SU-DHL-6 (cell line): Measurements from ENCODE around the gene SCML2.

ENCODE experiments used
- H2AFZ ChIP-seq: fragments of 200-600 bp; sonication (generic); 2 replicates; pipeline ENCODE4 v1.6.1; 2014; ENCODE audit warnings: low read depth, mild to moderate bottlenecking, moderate library complexity, mixed read lengths, antibody characterized with exemption, low read length; ENCODE audit not compliant: severe bottlenecking
- H3F3A ChIP-seq: fragments of 200-600 bp; shearing (Covaris generic); 2 replicates; pipeline ENCODE4 v1.6.0; 2016; ENCODE audit warnings: antibody characterized with exemption, mild to moderate bottlenecking; ENCODE audit not compliant: insufficient read depth
- H3K27ac ChIP-seq: fragments of 200-600 bp; sonication (generic); 2 replicates; pipeline ENCODE4 v1.5.1; 2016; ENCODE audit warnings: low read depth, mild to moderate bottlenecking, low read length, moderate library complexity, mixed read lengths
- H3K27me3 ChIP-seq: fragments of 200-600 bp; sonication (generic), shearing (Covaris generic); 2 replicates; pipeline ENCODE4 v1.6.0; 2014; ENCODE audit warnings: mild to moderate bottlenecking, low read length
- H3K36me3 ChIP-seq: fragments of 200-600 bp; sonication (generic); 2 replicates; pipeline ENCODE4 v1.6.1; 2014; ENCODE audit warnings: mild to moderate bottlenecking, low read length, mixed read lengths
- H3K4me2 ChIP-seq: fragments of 300-600, 200-600 bp; shearing (Covaris generic), sonication (generic); 2 replicates; pipeline ENCODE4 v1.6.0; 2014; ENCODE audit warnings: low read length, low read depth, mild to moderate bottlenecking; ENCODE audit not compliant: poor library complexity, severe bottlenecking
- H3K4me3 ChIP-seq: fragments of 200-600 bp; sonication (generic); 2 replicates; pipeline ENCODE4 v1.5.1; 2014; ENCODE audit warnings: antibody characterized with exemption, low read length, mild to moderate bottlenecking, mixed read lengths; ENCODE audit not compliant: insufficient read depth, poor library complexity, severe bottlenecking
- H3K79me2 ChIP-seq: fragments of 200-600 bp; sonication (generic); 2 replicates; pipeline ENCODE4 v1.6.1; 2014; ENCODE audit warnings: mild to moderate bottlenecking, low read length, moderate library complexity; ENCODE audit not compliant: insufficient read depth
- H3K9ac ChIP-seq: fragments of 200-600 bp; sonication (generic); 2 replicates; pipeline ENCODE4 v1.7.0; 2014; ENCODE audit warnings: mild to moderate bottlenecking, low read length
- H3K9me2 ChIP-seq: fragments of 200-600 bp; sonication (generic); replicated peaks from 2 replicates; pipeline ENCODE4 v1.6.1; 2014; ENCODE audit warnings: low read length; ENCODE audit not compliant: insufficient read depth
- H3K9me3 ChIP-seq: fragments of 200-600 bp; sonication (generic); 2 replicates; pipeline ENCODE4 v1.6.1; 2014; ENCODE audit warnings: low read length, mixed read lengths; ENCODE audit not compliant: insufficient read depth
- H4K20me1 ChIP-seq: fragments of 200-600 bp; sonication (generic); 2 replicates; pipeline ENCODE4 v1.6.1; 2014; ENCODE audit warnings: low read depth, mild to moderate bottlenecking, antibody characterized with exemption, low read length, moderate library complexity, mixed read lengths
- EZH2phosphoT487 ChIP-seq: fragments of 200-600 bp; sonication (generic), shearing (Covaris generic); conservative IDR thresholded peaks from 2 replicates; pipeline ENCODE4 v1.6.1; 2018; ENCODE audit warnings: mild to moderate bottlenecking, antibody characterized with exemption, low read length, moderate library complexity, mixed read lengths
- TF ChIP-seq, protein P1 (sequence below): fragments of 200-600 bp; sonication (generic); IDR thresholded peaks from one replicate; pipeline ENCODE4 v1.5.1; 2017; ENCODE audit warnings: antibody characterized with exemption, mild to moderate bottlenecking, low read length, moderate library complexity; ENCODE audit not compliant: insufficient read depth, poor library complexity, severe bottlenecking

SCML2 gene

GRCh38 chrX:18220786-18221185 is 133.7 kb downstream of the SCML2 start, which contains the start of gene BEND2:
Gene BEND2 (minus strand): TSS chrX:18220886. CDS start chrX:18220750, 136 bp downstream.
- Histone ChIP-seq H3K9me3 (no peaks in the 10 kb centered on the region), H3K9ac (no peak within 1 kb of the TSS), H3K4me3 (no peak within 1 kb of the TSS), H3K27me3 (no peaks in the 10 kb centered on the region), H3K36me3 (no peaks in the 10 kb centered on the region), H2AFZ (no peak within 1 kb of the TSS), H3K79me2 (no peaks in the 10 kb centered on the region), H3K9me2 (no peaks in the 10 kb centered on the region), H3F3A (no peaks in the 10 kb centered on the region), H4K20me1 (no peaks in the 10 kb centered on the region), H3K4me2 (no peak within 1 kb of the TSS), H3K27ac (no peak within 1 kb of the TSS)
- no peak for TF ChIP-seq EZH2phosphoT487
- TF ChIP-seq, protein P1, sequence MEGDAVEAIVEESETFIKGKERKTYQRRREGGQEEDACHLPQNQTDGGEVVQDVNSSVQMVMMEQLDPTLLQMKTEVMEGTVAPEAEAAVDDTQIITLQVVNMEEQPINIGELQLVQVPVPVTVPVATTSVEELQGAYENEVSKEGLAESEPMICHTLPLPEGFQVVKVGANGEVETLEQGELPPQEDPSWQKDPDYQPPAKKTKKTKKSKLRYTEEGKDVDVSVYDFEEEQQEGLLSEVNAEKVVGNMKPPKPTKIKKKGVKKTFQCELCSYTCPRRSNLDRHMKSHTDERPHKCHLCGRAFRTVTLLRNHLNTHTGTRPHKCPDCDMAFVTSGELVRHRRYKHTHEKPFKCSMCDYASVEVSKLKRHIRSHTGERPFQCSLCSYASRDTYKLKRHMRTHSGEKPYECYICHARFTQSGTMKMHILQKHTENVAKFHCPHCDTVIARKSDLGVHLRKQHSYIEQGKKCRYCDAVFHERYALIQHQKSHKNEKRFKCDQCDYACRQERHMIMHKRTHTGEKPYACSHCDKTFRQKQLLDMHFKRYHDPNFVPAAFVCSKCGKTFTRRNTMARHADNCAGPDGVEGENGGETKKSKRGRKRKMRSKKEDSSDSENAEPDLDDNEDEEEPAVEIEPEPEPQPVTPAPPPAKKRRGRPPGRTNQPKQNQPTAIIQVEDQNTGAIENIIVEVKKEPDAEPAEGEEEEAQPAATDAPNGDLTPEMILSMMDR, result no peak

GRCh38 chrX:18210470-18210869 is 144.0 kb downstream of the SCML2 start:
- no peak overlapping the region for H2AFZ ChIP-seq
- no peaks in the 10 kb centered on the region for H3K27me3 ChIP-seq

DNA sequence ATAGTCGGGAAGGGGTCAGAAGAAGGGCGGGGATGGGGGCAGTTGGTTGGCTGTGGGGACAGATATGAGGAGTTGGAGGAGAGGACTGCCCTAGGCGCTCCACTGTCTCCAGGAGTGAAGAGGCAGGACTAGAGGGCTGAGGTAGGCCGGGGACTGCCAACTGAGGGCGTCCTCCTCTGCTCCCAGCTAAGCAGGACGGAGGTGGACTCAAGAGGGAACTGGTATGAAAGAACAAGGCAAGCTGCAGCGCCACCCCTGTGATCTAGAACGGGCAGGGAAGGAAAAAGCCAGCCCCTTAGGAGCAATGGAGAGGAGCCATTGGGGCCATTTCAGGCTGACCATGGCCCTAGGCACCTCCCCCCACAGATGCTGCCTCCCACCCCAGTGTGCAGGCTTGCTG is 147.8 kb downstream of the SCML2 start:
- TF ChIP-seq, protein P1, result no peak
- no peak for TF ChIP-seq EZH2phosphoT487
- Histone ChIP-seq H3K27me3 (no peaks in the 10 kb centered on the region), H3K79me2 (no peaks in the 10 kb centered on the region), H3K4me3 (no peak overlapping the region), H3K27ac (no peak overlapping the region), H2AFZ (no peak overlapping the region), H4K20me1 (no peaks in the 10 kb centered on the region), H3K4me2 (no peak overlapping the region), H3K9me2 (no peaks in the 10 kb centered on the region), H3K9ac (no peak overlapping the region), H3K36me3 (no peaks in the 10 kb centered on the region), H3F3A (no peaks in the 10 kb centered on the region), H3K9me3 (no peaks in the 10 kb centered on the region)

More at GRCh38 chrX:18210470-18210869, 144.0 kb downstream of the SCML2 start:
- no peaks in the 10 kb centered on the region for H3K9me2 ChIP-seq
- H3K36me3 ChIP-seq, result no peaks in the 10 kb centered on the region
- no peaks in the 10 kb centered on the region for H3K9me3 ChIP-seq
- H3K27ac ChIP-seq, result no peak overlapping the region
- no peaks in the 10 kb centered on the region for H3F3A ChIP-seq
- H3K4me2 ChIP-seq, result no peak overlapping the region
- H3K79me2 ChIP-seq, result no peaks in the 10 kb centered on the region
- H3K4me3 ChIP-seq, result no peak overlapping the region
- H3K9ac ChIP-seq, result no peak overlapping the region
- no peaks in the 10 kb centered on the region for H4K20me1 ChIP-seq
- TF ChIP-seq, protein P1, result no peak
- TF ChIP-seq EZH2phosphoT487, result no peak
